SH-SY5Y (cell line): Measurements from ENCODE around the gene SUMO2.

Experiments
- GATA2 ChIP-seq: IDR thresholded peaks from 2 replicates; pipeline ENCODE4 v1.6.1; 2011; ENCODE audit warnings: mild to moderate bottlenecking, low read depth, low read length
- GATA3 ChIP-seq: IDR thresholded peaks from 2 replicates; pipeline ENCODE4 v1.6.1; 2011; ENCODE audit warnings: low read depth, mild to moderate bottlenecking, low read length, moderate library complexity

GRCh38 chr17:75138519-75138918, 44.2 kb downstream of the SUMO2 start:
- no peak for TF ChIP-seq GATA2
- TF ChIP-seq GATA3 = no peak
